PC-3 (cell line): ENCODE results near the gene MYO19. TPM values are rescaled to one million over a fixed set of nuclear protein-coding genes. Genes with fewer than 3 reads are reported as not detected.

Source experiments
- ATAC-seq: fragments of 200-7000 bp; cut with Tn5 transposase; 2 replicates; pipeline ENCODE4 v1.9.1; 2020; ENCODE audit warnings: mild to moderate bottlenecking, moderate library complexity
- BruUV-seq: library from RNA; stranded (reverse); fragments of 400-500 nt; replicated peaks from 2 replicates; lab custom pipeline; 2021; lab: Mats Ljungman, UMichigan
- CTCF ChIA-PET: fragments of 300-600 bp; sonication (Branson Sonifier 250); formaldehyde crosslinking; loops from one replicate; lab custom pipeline; 2022; ENCODE audit warnings: antibody characterized with exemption; lab: Charles Lee
- POLR2A ChIA-PET: fragments of 300-600 bp; sonication (Branson Sonifier 250); formaldehyde crosslinking; loops from one replicate; lab custom pipeline; 2022; ENCODE audit warnings: antibody characterized with exemption; ENCODE audit not compliant: unreplicated experiment; lab: Charles Lee
- DNase-seq: peaks from one replicate; pipeline ENCODE4 v3.0.0-alpha.2; 2015
- H2AFZ ChIP-seq: fragments of 300-600 bp; sonication (generic); 2 replicates; pipeline ENCODE4 v1.6.0; 2016; ENCODE audit warnings: antibody characterized with exemption, low read length
- H3F3A ChIP-seq: fragments of 300-600 bp; sonication (generic); one replicate; pipeline ENCODE4 v1.6.0; 2017; ENCODE audit warnings: antibody characterized with exemption, low read length, control low read depth, mild to moderate bottlenecking; ENCODE audit not compliant: unreplicated experiment
- H3K27ac ChIP-seq: fragments of 300-600 bp; sonication (generic); 2 replicates; pipeline ENCODE4 v1.5.1; 2016; ENCODE audit warnings: mild to moderate bottlenecking, low read length
- H3K27me3 ChIP-seq: fragments of 300-600 bp; sonication (generic); 2 replicates; pipeline ENCODE4 v1.6.1; 2016; ENCODE audit warnings: low read length, mixed read lengths
- H3K36me3 ChIP-seq: fragments of 300-600 bp; sonication (generic); 2 replicates; pipeline ENCODE4 v1.6.1; 2016; ENCODE audit warnings: low read depth, mixed run types, low read length, mixed read lengths
- H3K4me1 ChIP-seq: fragments of 300-600 bp; sonication (generic); 2 replicates; pipeline ENCODE4 v1.5.1; 2016; ENCODE audit warnings: low read length; ENCODE audit not compliant: insufficient read depth
- H3K4me2 ChIP-seq: fragments of 300-600 bp; sonication (generic); 2 replicates; pipeline ENCODE4 v1.6.0; 2016; ENCODE audit warnings: low read length
- H3K4me3 ChIP-seq: fragments of 300-600 bp; sonication (generic); 2 replicates; pipeline ENCODE4 v1.5.1; 2016; ENCODE audit warnings: mild to moderate bottlenecking, low read length, mixed read lengths
- H3K79me2 ChIP-seq: fragments of 300-600 bp; sonication (generic); 2 replicates; pipeline ENCODE4 v1.6.1; 2017; ENCODE audit warnings: low read length, mixed read lengths
- H3K9ac ChIP-seq: fragments of 300-600 bp; sonication (generic); 2 replicates; pipeline ENCODE4 v1.6.0; 2016; ENCODE audit warnings: mild to moderate bottlenecking, low read length
- H3K9me2 ChIP-seq: fragments of 300-600 bp; sonication (generic); replicated peaks from 2 replicates; pipeline ENCODE4 v1.6.1; 2016; ENCODE audit warnings: mixed run types, low read length, mixed read lengths
- H3K9me3 ChIP-seq: fragments of 300-600 bp; sonication (generic); 2 replicates; pipeline ENCODE4 v1.6.1; 2016; ENCODE audit warnings: low read length, mixed read lengths
- H4K20me1 ChIP-seq: fragments of 300-600 bp; sonication (generic); 2 replicates; pipeline ENCODE4 v1.6.1; 2016; ENCODE audit warnings: low read length, mixed read lengths
- CTCF ChIP-seq: fragments of 300-600 bp; sonication (generic); conservative IDR thresholded peaks from 2 replicates; pipeline ENCODE4 v1.5.1; 2017; ENCODE audit warnings: antibody characterized with exemption, low read depth, mild to moderate bottlenecking, low read length
- EZH2 ChIP-seq: fragments of 300-600 bp; sonication (generic); IDR thresholded peaks from one replicate; pipeline ENCODE4 v1.6.1; 2017; ENCODE audit warnings: antibody characterized with exemption, mild to moderate bottlenecking, low read length; ENCODE audit not compliant: unreplicated experiment
- EZH2phosphoT487 ChIP-seq: fragments of 300-600 bp; sonication (generic); IDR thresholded peaks from 2 replicates; pipeline ENCODE4 v1.6.1; 2018; ENCODE audit warnings: mild to moderate bottlenecking, antibody characterized with exemption, low read length, borderline replicate concordance
- intact Hi-C: fragments of 100-400 bp; cut with micrococcal nuclease; formaldehyde crosslinking; loops from 2 replicates; pipeline ENCODE4 v1.9.0; 2023
- total RNA-seq: library from RNA; depleted of rRNA; stranded (reverse); fragments of >200 nt; gene quantifications from 2 replicates; pipeline ENCODE4 v1.2.3, GENCODE V29; 2014

The MYO19 gene
- total RNA-seq, 1 experiment from 2014 or later, result 143 TPM

- BruUV-seq, result no TSS peak
Measured at GRCh38 chr17:36486204-36487194, 48.2 kb downstream of the MYO19 start, which contains the start of gene ZNHIT3. TSS of gene ZNHIT3 (plus strand) at chr17:36486681. CDS start at chr17:36486700, 19 bp downstream.

GRCh38 chr17:36485805-36486203 lies 48.9 kb downstream of the MYO19 start:
- Histone ChIP-seq H2AFZ (peak overlapping the region; percentile 85), H4K20me1 (no peaks in the 10 kb centered on the region), H3K4me2 (peak overlapping the region; percentile 97), H3K4me1 (no peaks in the 10 kb centered on the region; the same call in 1 of the 2 replicates), H3K4me3 (peak overlapping the region; percentile 93), H3K9me3 (no peaks in the 10 kb centered on the region), H3K27ac (no peak overlapping the region), H3K79me2 (peaks cover 40% of the 10 kb centered on the region), H3F3A (no peaks in the 10 kb centered on the region), H3K9me2 (no peaks in the 10 kb centered on the region), H3K36me3 (peaks cover 8% of the 10 kb centered on the region), H3K9ac (peak overlapping the region; percentile 76; the same call in 1 of the 2 replicates), H3K27me3 (peaks cover 8% of the 10 kb centered on the region; the same call in 1 of the 2 replicates)
- BruUV-seq, result TSS peak; percentile 87
- ChIA-PET CTCF (no interaction called here), POLR2A (interaction anchor here (0.6 kb wide), 1 partner anchor 536 kb away, joined by 3 read pairs; no protein-coding TSS in a partner anchor)
- ATAC-seq (no peak), DNase-seq (no peak)
- TF ChIP-seq EZH2 (no peak), CTCF (no peak), EZH2phosphoT487 (no peak)
- intact Hi-C loops, result no loop called here

More at GRCh38 chr17:36486204-36487194, 48.2 kb downstream of the MYO19 start, which contains the start of gene ZNHIT3:
- Histone ChIP-seq H3K79me2 (peaks cover 47% of the 10 kb centered on the region), H3K27ac (no peak within 1 kb of the TSS), H3K36me3 (peaks cover 8% of the 10 kb centered on the region), H3K4me3 (peak within 1 kb of the TSS; percentile 93), H3K27me3 (peaks cover 8% of the 10 kb centered on the region; the same call in 1 of the 2 replicates), H3K9me3 (no peaks in the 10 kb centered on the region), H2AFZ (peak within 1 kb of the TSS; percentile 85), H3K9ac (peak within 1 kb of the TSS; percentile 76), H3K9me2 (no peaks in the 10 kb centered on the region), H3K4me1 (no peaks in the 10 kb centered on the region; the same call in 1 of the 2 replicates), H3F3A (no peaks in the 10 kb centered on the region), H3K4me2 (peak within 1 kb of the TSS; percentile 97), H4K20me1 (no peaks in the 10 kb centered on the region)
- no peak for TF ChIP-seq EZH2
- TF ChIP-seq CTCF, result no peak
- TF ChIP-seq EZH2phosphoT487, result no peak
- intact Hi-C loops, result no loop called here
- ATAC-seq (peak; percentile 94), DNase-seq (peak; percentile 86)
- ChIA-PET CTCF (no interaction called here), POLR2A (interaction anchor here (0.6 kb wide), 1 partner anchor 535 kb away, joined by 3 read pairs; no protein-coding TSS in a partner anchor)
